NCI-H748 treated with DMSO at 0.1 percent for 48 hours (cell line): ENCODE measurements around the gene ADGRG2.
"Not testable (repeated sequence)": the region's sequence is repeated elsewhere in the genome, so short reads cannot be mapped to it uniquely, and the experiment has no call there.

Source experiments
- DNase-seq: peaks from one replicate; lab custom pipeline; 2025; lab: John Stamatoyannopoulos, UW

ADGRG2 gene

DNA sequence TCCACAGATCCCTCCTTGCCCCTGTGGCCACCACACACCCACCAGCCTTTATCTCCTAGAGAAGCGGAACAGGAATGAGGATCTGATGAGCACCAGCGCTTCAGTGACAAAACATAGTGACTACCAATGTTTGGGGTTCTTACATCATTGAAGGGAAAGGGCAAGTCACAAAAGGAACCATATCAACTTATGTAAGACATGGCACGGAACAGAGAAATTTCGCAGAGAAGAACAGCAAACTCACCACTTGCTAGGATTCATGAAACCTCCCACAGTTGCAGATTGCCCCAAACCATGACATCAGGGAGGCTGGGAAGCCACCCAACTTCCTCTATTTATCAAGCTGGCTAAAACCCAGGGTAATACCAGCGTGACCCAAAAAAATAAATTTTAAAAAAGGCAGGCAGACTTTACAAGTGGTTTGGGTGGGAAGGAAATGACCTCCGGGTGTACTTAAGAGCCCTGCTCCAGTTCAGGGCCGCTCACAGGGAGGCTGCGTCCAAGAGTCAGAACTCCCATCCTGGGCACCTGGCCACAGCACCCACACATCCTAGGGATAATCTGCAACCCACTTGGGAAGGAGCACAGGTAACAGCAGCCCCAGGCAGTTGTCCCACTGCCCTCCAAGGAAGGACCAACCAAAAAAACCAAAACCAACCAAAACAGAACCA lies 36.0 kb downstream of the ADGRG2 start:
- DNase-seq: no peak

DNA sequence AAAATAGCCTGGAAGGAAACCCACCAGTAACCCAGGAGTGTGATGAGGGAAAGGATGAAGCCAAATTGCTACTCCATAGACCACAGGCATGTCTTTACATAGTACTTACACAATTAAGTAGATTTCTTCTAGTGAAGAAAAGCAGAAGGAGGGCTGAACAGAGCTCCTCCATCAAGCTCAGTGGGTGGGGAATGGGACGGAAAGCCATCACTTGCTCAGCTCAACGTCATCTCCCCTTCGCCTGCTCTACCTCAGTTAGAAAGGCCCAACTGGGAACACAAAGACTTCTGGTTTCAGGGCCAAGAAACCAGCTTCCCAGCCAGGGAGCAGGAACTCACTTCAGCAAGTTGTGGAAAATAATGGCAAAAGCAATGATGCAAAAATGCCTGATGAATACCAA lies 36.6 kb downstream of the ADGRG2 start:
- no peak for DNase-seq

DNA sequence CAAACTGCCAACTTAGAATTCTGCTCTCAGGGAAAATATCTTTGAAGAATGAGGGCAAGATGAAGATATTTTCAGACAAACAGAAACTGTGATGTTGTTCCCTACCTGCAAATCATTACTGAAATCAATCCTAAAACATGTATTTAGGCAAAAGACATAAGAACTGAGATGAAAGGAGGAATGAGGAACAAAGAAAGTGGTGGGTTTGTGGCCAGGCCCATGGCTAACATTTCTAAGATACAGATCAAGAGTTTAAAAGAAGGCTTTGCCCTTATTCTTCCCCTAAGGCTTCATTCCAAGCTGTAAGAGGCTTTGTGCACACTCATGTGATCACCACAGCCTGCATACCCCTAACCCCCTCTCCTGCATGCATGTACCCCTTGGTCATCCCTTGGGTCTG lies 46.5 kb downstream of the ADGRG2 start:
- DNase-seq: no peak

DNA sequence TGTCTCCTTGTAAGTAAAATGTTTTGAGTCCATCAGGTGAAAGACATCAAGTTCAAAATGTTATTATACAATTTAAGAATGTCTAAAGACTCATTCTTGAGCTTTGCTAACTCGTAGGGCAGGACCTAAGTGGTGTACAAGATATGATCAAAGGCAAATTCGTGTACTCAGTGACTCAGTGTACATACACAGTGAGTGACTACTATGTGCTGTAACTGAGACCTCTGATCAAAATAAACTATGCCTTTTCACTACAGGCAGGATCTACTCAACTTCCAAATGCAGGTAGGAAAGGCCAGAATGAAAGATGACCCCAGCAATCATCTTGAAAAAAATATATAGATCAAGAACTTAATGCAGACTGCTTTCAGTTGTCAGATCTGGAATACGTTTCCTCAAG lies 49.9 kb downstream of the ADGRG2 start:
- no peak for DNase-seq

DNA sequence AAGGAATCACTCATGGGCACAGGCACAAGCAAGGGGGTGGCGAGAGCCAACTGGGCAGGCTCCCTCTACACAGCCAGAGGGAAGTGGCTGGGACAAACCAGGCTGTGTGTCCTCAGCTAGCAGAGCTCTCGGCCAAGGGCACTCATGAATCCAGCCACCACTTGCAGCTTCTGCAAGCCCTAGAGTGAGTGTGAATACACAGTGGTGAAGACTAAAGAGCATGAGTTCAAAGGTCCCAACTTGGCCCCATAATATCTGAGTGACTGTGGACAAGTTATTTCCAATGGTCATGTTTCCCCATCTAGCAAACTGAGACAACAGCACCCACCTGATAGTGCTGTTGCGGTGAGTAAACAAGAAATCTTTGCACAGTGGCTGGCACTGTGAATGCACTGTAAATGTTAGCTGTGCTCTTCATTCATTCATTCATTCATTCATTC lies 51.7 kb downstream of the ADGRG2 start:
- no peak for DNase-seq

DNA sequence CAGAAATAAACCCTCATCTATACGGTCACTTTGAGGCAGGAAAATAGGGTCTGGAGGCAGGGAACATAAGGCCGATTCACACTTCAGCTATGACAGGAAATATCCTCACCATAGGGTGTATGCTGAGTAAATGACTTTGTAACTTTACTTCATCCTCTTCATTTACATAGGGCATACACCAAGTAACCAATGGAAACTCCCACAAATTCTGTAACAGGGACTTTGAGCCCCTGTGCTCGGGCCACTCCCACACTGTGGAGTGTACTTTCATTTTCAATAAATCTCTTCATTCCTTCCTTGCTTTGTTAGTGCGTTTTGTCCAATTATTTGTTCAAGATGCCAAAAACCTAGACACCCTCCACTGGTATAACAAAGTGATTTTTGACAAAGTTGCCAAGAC lies 55.3 kb downstream of the ADGRG2 start:
- not testable (repeated sequence) for DNase-seq

DNA sequence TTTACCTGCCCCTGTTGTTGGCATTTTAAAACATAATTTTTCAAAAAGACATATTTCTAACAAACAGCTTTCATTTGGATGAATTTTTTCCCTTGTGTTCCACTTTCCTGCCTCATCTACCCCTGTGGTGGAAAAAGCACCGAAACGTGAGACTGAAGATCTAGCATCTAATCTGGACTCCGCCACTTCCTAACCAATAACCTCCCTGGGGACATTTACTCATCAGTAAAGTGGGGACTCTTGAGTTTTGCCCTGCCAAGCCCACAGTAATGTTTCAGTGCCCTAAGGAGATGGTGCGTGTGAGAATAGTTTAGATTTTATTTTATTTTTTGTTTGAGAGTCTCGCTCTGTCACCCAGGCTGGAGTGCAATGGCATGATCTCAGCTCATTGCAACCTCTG lies 56.7 kb downstream of the ADGRG2 start:
- no peak for DNase-seq

DNA sequence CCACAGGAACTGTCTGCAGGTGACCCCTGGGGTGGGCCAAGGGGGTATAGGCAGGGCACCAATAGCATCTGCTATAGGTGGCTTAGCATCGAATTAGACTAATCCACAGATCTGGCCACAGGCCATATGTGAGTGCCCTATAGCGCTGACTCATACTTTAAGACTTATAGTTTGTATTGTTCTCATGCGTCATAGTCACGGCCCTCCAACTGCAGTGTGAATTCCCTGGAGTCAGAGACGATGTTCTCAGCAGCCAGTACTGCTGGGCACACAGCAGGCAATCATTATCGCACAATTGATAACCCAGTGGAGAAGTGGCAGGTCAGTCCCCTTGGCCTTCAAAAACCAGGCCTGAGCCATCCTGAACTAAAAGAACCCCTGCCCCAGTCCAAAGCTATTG lies 58.1 kb downstream of the ADGRG2 start:
- DNase-seq: no peak

DNA sequence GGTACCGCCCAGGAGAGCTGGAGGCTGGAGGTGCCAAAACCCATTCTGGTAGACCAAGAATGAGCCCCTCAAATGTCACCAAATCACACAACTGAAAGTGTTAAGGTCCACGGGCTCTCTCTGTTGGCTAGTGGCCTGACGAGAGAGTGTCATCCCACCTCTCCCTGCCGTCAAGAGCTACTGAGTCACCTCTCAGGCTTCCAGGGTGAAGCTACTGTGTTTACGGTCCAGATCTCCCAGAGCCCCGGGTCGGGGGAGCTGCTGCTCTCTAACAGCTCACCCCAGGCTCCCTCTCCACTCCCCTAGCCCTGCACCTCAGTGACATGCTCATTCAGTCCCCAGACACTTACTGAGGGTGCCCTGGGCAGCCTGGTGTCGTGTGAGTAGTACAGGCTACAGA lies 59.2 kb downstream of the ADGRG2 start:
- DNase-seq: no peak

DNA sequence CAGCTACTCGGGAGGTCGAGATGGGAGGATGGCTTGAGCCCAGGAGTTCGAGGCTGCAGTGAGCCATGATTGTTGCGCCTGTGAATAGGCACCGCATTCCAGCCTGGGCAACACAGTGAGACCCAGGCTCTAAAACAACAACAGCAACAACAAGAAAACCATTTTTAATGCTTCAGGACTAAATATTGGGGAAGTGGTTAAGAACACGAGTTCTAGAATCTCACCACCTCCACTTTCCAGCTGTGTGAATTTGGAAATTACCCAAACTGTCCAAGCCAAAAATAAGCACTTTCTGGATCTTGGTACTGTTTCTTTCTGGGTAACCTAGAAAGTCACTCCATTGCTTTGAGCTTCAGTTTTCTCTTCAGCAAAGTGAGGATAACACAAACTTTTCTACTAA lies 63.2 kb downstream of the ADGRG2 start:
- DNase-seq: no peak

DNA sequence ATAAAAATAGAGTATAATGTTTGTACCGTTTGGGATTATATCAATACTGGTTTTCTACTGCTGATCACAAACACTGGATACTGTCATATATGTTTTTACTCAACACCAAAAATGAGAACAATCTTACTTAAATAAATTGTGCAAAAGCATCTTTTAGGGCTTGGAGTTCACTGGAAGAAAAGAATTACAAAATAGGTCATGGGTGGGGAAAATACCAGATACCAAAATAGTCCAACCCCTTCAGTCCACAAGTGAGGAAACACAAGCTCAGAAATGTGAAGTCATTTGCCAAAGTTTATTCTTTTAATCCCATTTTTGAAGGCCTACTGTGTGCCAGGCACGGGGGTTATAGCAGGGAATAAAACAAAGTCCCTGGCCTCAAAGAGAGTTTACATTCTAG lies 64.4 kb downstream of the ADGRG2 start:
- no peak for DNase-seq

DNA sequence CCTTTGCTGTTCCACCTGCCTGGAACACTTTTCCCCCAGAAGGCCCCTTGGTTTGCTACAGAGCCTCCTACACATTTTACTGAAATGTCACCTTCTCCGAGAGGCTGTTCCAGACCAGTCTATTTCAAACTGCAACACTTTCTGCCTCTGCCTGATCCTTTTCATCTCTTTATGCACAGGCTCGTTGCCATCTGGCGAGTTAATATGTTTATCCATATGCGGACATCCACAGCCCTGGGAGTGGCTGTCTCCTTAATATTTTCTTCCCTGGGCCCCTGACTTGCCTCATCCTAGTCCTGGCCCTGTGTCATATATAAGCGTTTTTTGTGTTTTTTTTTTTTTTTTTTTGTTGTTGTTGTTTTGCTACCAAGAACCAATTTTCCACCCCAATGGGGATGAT lies 73.2 kb downstream of the ADGRG2 start:
- DNase-seq: no peak

DNA sequence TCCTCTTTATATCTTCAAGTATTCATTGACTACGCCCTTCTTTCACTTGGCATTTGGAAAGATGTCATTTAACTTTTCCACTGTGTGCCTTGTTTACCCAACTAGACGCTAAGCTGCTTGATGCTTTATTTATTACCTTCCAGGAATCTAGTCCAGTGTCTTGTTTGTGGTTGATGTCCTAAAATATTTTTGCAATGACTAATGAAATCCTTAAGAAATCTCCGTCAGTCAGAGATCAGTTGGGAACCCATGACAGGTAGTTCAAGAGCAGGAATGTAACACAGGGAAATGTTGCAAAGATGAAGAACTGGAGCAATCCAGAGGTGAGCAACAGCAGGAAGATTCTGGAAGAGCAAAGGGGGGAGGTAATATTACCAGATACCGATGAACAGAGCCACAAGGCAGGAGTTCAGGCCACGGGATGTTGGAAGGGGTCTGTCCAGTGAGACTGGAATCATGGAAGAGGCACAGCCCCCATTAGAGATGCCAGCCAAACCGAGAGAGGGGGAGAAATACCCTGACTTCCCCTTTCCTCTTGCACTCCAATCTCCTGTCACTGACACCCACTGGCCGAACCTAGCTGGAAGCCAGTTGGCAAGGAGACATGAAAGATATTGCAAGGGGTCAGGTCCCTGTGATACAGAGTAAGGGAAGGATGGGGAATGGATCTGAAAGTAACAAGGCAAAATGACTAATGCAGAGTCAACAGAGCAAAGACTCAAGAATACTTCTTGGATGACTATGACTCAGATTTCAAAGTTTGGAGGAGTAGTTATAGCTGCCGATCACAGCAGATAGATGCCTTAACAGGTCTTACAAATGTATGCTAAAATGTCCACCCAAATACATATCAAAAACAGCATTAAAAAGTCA lies 75.7 kb downstream of the ADGRG2 start:
- no peak for DNase-seq

DNA sequence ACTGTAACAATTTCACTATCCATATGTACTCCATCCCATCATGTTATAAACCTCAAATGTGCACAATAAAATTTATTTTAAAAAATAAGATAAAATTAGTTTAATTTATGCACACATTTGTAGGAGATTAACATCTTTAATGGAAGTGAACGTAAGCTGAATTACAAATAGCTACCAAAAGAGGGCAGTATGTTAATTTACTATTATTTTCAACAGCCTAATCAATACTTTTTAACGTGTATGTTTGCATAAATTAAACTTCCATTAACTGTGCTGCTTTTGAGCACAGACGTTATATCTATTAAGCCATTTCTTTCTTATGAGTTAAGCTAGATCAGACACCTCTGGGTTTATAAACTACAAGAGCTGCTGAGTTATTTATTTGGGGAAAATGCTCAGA lies 81.9 kb downstream of the ADGRG2 start:
- no peak for DNase-seq

DNA sequence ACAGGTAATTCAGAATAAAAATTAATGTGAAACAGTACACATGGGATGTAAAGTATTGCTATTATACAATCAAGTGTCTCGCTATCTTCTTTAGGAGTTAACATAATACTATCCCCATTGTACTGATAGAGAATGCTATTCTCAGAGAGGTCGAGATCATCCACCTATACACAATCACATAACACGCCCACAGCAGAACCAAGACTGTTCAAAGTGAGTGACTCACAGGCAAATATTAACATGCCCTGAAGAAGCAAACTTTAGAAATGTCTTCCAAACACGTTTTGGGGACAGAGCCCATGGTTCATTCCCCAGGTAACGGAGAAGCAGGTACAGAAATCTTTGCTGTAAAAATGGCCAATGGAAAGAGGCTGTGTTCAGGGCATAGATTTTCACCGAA lies 88.2 kb downstream of the ADGRG2 start:
- DNase-seq: no peak

DNA sequence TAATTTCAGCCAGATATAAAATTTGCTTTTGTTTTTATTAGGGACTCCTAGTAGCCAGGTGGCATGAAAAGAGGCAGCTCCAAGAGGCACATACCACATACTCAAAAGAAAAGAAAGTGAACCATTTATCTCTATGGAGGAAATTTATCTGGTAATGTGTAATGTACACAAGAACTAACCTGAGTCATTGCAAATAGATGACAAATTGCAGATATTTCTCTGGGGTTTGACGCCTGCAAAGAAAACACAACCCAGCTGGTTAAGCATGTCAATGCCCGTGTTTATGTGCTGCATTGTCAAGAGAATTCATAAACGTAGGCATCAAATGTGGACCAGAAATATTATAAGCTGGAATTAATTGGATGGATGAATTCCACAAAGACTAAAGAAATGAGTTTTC lies 91.5 kb downstream of the ADGRG2 start:
- DNase-seq: no peak

DNA sequence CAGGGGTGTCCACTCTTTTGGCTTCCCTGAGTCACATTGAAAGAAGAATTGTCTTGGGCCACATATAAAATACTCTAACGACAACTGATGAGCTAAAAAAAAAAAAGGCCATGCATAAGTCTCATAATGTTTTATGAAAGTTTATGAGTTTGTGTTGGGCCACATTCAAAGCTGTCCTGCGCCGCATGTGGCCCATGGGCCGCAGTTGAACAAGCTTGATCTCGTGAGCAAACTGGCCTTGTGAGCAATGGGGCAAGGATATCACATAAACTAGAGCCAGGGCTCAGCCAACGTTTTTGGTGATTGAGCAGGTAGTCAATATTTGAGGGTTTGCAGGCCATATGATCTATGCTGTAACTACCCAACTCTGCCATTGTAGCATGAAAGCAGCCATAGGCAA lies 93.7 kb downstream of the ADGRG2 start:
- no peak for DNase-seq

DNA sequence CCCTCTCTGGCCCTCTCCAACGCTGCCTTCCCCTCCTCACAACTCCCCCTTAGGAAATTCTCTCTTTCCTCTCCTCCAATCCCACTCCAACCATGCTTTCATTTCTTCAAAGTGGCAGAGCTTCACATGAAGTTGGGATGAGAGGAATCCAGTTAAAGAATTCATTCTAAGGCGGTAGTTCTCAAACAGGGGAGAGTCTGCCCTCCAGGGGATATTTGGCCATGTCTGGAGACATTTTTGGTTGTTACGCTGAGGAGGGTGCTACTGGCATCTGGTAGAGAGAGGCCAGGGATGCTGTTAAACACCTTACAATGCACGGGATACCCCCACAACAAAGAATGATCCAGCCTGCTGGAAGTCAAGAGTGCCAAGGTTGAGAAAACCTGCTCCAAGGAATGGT lies 97.9 kb downstream of the ADGRG2 start:
- DNase-seq: no peak

DNA sequence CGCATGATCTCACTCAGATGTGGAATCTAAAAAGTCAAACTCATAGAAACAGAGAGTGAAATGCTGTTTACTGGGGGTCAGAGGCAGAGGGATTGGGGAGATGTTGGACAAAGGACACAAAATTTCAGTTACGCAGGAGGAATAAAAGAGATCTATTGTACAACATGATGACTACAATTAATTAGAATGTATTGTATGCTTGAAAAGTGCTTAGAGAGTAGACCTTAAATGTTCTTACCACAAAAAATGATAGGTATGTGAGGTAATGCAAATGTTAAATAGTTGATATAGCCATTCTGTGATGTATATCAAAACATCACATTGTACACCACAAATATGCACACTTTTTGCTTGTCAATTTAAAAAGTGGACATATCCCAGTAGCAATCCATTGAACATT lies 102.3 kb downstream of the ADGRG2 start:
- no peak for DNase-seq

DNA sequence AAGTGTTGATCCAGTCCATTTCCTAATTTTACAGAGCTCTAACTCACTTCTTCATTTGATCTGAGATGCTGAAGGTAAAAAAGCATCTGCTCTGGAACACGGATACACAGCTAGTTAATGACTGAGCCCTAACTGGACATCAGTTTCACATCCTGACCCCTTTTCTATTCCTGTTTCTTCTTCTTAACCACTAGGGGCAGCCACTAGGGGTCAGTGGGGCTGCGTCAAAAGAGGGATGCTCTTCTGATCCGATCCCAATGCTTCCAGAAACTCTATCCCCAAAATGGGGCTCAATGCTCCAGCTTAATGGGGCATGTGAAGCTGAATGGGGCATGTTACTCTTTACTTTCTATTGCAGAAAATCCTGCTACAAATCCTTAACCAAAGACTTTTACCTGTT lies 105.0 kb downstream of the ADGRG2 start:
- no peak for DNase-seq

DNA sequence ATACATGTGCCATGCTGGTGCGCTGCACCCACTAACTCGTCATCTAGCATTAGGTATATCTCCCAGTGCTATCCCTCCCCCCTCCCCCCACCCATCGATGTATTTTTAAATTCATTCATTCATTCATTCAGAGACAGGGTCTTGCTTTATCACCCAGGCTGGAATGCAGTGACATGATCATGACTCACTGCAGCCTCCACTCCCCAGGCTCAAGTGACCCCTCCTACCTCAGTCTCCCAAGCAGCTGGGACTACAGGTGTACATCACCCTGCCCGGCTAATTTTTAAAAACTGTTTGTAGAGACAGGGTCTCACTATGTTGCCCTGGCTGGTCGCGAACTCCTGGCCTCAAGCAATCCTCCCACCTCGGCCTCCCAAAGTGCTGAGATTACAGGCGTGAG lies 105.7 kb downstream of the ADGRG2 start:
- DNase-seq: not testable (repeated sequence)

DNA sequence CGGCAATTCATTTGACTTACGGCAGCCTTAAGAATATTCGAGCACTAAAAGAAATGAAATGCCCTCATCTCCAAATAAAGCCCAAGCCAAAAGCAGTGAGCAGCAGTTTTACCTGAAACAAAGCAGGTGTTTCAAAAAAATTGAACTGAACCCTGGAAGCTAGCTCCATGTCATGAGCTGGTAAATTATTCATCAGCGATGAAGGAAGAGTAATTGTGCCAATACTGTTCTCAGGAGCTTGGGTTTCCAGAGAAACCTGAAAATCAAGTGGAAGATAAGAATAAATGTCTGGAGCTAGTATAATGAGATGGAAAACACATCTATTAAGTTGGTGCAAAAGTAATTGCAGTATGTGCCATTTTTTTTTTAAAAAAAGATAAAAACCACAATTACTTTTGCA lies 114.4 kb downstream of the ADGRG2 start:
- no peak for DNase-seq

DNA sequence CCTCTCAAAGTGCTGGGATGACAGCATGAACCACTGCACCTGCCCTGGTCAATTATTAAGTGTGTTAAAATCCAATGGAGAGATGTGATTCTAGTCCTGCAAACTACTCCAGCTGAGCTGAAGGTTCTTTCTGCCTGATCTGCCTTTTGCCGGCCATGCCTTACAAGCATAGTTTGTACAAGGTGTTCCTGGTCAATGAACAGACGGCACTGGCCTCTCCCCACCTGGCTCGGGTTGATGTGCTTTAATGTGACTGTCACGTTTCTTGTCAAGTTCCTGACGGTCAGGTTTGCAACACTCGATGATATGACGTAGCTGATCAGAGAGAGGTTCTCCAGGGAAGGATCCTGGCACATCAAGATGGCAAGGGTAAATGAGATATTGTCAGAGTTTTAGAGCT lies 115.3 kb downstream of the ADGRG2 start:
- no peak for DNase-seq

DNA sequence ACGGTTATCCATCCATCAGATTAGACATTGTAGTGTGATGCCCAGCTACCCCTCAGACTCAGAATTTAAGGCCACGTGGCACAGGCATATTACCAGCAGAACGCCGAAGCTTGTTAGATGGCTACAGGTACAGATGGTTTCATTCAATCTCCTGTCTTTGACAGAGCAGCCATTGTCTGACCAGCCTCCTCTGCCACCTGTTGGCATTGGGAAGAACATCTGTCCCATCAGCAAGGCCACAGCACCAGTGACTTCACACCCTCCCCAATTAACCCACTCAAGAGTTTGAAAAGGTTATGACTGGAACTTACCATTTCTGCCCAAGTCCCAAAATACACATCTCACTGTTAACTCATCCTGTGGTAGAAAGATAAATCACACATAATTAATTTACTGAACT lies 116.4 kb downstream of the ADGRG2 start:
- no peak for DNase-seq
